SW480 (cell line): ENCODE results near the gene NLRC5.

Experiments used
- DNase-seq: peaks from one replicate; pipeline ENCODE4 v3.0.0-alpha.2; 2016; ENCODE audit warnings: low spot score

NLRC5 gene

GRCh38 chr16:56988948-56989945, at the start of gene NLRC5:
TSS of gene NLRC5 (plus strand) at chr16:56989557. CDS start at chr16:57020713, 31,156 bp downstream.
- DNase-seq: peak; percentile 75

GRCh38 chr16:56939801-56940200, 49.6 kb upstream of the NLRC5 start:
- no peak for DNase-seq

GRCh38 chr16:56941092-56941491, 48.3 kb upstream of the NLRC5 start:
- no peak for DNase-seq

- no peak for DNase-seq
These were observed 47.5 kb upstream of the NLRC5 start for GRCh38 chr16:56941856-56942331.

GRCh38 chr16:56943761-56944375, 45.5 kb upstream of the NLRC5 start:
- DNase-seq: no peak

GRCh38 chr16:56944954-56945839, 44.2 kb upstream of the NLRC5 start:
- no peak for DNase-seq

GRCh38 chr16:56945847-56946527, 43.4 kb upstream of the NLRC5 start:
- DNase-seq: no peak

- DNase-seq: no peak
These were observed 42.4 kb upstream of the NLRC5 start for GRCh38 chr16:56946767-56947603.

GRCh38 chr16:56947604-56947995, 41.8 kb upstream of the NLRC5 start:
- no peak for DNase-seq

- no peak for DNase-seq
These were observed 41.1 kb upstream of the NLRC5 start for GRCh38 chr16:56948234-56948633.

GRCh38 chr16:56950051-56950450, 39.3 kb upstream of the NLRC5 start:
- no peak for DNase-seq

GRCh38 chr16:56950455-56950854, 38.9 kb upstream of the NLRC5 start:
- no peak for DNase-seq

GRCh38 chr16:56950881-56951771, 38.2 kb upstream of the NLRC5 start:
- DNase-seq: peak; percentile 43

GRCh38 chr16:56953006-56953405, 36.4 kb upstream of the NLRC5 start:
- no peak for DNase-seq

- DNase-seq: no peak
These were observed 33.3 kb upstream of the NLRC5 start for GRCh38 chr16:56956076-56956475.

GRCh38 chr16:56956756-56957155, 32.6 kb upstream of the NLRC5 start:
- DNase-seq: no peak

GRCh38 chr16:56960681-56961281, 28.6 kb upstream of the NLRC5 start:
- DNase-seq: no peak

GRCh38 chr16:56961386-56961785, 28.0 kb upstream of the NLRC5 start:
- no peak for DNase-seq

GRCh38 chr16:56961851-56962281, 27.5 kb upstream of the NLRC5 start, which contains the start of gene CETP:
TSS of gene CETP (plus strand) at chr16:56961950. CDS start at chr16:56961980, 30 bp downstream.
- DNase-seq: no peak
